Heart left ventricle (tissue), 13 donors: Measurements from ENCODE around the gene MAP3K15.

Source experiments
- CTCF ChIP-seq, 12 donors: fragments of 200-600 bp; sonication (generic) in 4 of 12; IDR thresholded peaks; one replicate each; pipeline versions ENCODE4 v1.5.0 to v1.8.0; 2018 to 2022; ENCODE audit warnings: antibody characterized with exemption in 12 of 12, mild to moderate bottlenecking in 5 of 12
- POLR2A ChIP-seq, 2 donors: fragments of 450-650 bp; IDR thresholded peaks; one replicate each; pipeline ENCODE4 v1.6.1; 2017; ENCODE audit warnings: antibody characterized with exemption in 2 of 2, mild to moderate bottlenecking in 2 of 2, moderate library complexity in 2 of 2
- donor health status: ischemic (EF 13 %, LVEDD 7.1; RV severe dilation, severe dysfunction).
- donor health status: DM: no; HTN: yes; CAD: no.
- donor health status: DM: no; HTN: no; CAD: no.
- donor health status: ischemic (EF 25% LVEDD 6.9; RV normal size, moderate dysfunction).
- donor health status: ischemic (EF 25% LVEDD 5.7; RV mildly dilated, moderate dysfunction).
- donor health status: ischemic (EF 35%, LVEDD 5.7; RV mildly dilated, moderate dysfunction).
- donor health status: nonischemic (EF 11% LVEDD 7.7; RV severe dilation, severe dysfunction).
- donor health status: DM: yes; HTN: yes; CAD: no.
- donor health status: PGD.
- donor health status: ischemic (EF 29% LVEDD 5.4; RV normal size, mild dysfunction).
- donor health status: nonischemic (EF 23%, LVEDD 6.1; RV moderate dilation, normal function).

GRCh38 chrX:19361701-19362100 lies 153.6 kb downstream of the MAP3K15 start:
- no peak for TF ChIP-seq CTCF (IDR thresholded peaks at IDR 0.05)
- no peak for TF ChIP-seq POLR2A (IDR thresholded peaks at IDR 0.05)
